NOMO-1 treated with DMSO at 0.1 percent for 48 hours (cell line): Measurements from ENCODE around the gene POU2F1.
A peak's percentile ranks its signal among the peaks of the same experiment; 100 is the strongest.

ENCODE experiments used
- DNase-seq: peaks from one replicate; lab custom pipeline; 2025; ENCODE audit not compliant: unreplicated experiment; lab: John Stamatoyannopoulos, UW

The POU2F1 gene

GRCh38 chr1:167413328-167413727, 192.6 kb downstream of the POU2F1 start:
- no peak for DNase-seq

- DNase-seq: no peak
Observed at GRCh38 chr1:167416506-167416905, 195.8 kb downstream of the POU2F1 start.

- DNase-seq: no peak
Observed at GRCh38 chr1:167418391-167418790, 197.7 kb downstream of the POU2F1 start.

GRCh38 chr1:167419245-167419644, 198.6 kb downstream of the POU2F1 start:
- no peak for DNase-seq

- DNase-seq: no peak
Observed at GRCh38 chr1:167420510-167420909, 199.8 kb downstream of the POU2F1 start.

- DNase-seq: no peak
Observed at GRCh38 chr1:167423684-167424619, 203.3 kb downstream of the POU2F1 start.

- DNase-seq: no peak
Observed at GRCh38 chr1:167425482-167425881, 204.8 kb downstream of the POU2F1 start.

- no peak for DNase-seq
Observed at GRCh38 chr1:167426716-167427115, 206.0 kb downstream of the POU2F1 start.

- DNase-seq: no peak
Observed at GRCh38 chr1:167427848-167428247, 207.2 kb downstream of the POU2F1 start.

GRCh38 chr1:167428395-167428794, 207.7 kb downstream of the POU2F1 start:
- DNase-seq: no peak

- DNase-seq: no peak
Observed at GRCh38 chr1:167429612-167430011, 208.9 kb downstream of the POU2F1 start.

- no peak for DNase-seq
Observed at GRCh38 chr1:167430134-167430848, 209.6 kb downstream of the POU2F1 start.

- DNase-seq: no peak
Observed at GRCh38 chr1:167430849-167431242, 210.2 kb downstream of the POU2F1 start.

GRCh38 chr1:167431261-167431908, 210.7 kb downstream of the POU2F1 start:
- DNase-seq: no peak

- DNase-seq: peak; percentile 21
Observed at GRCh38 chr1:167431909-167432650, 211.4 kb downstream of the POU2F1 start.

- no peak for DNase-seq
Observed at GRCh38 chr1:167432780-167433179, 212.1 kb downstream of the POU2F1 start.

- DNase-seq: no peak
Observed at GRCh38 chr1:167433884-167434283, 213.2 kb downstream of the POU2F1 start.

GRCh38 chr1:167434306-167434705, 213.6 kb downstream of the POU2F1 start:
- no peak for DNase-seq

GRCh38 chr1:167435484-167435883, 214.8 kb downstream of the POU2F1 start:
- DNase-seq: no peak

- no peak for DNase-seq
Observed at GRCh38 chr1:167438171-167439138, 217.8 kb downstream of the POU2F1 start.
